LNCaP clone FGC (cell line): Measurements from ENCODE around the gene MATCAP1.

Experiments used
- DNase-seq: peaks from one replicate; pipeline ENCODE4 v3.0.0-alpha.2; 2011; ENCODE audit warnings: low read depth
- H3K4me3 ChIP-seq: 2 replicates; pipeline ENCODE4 v1.5.1; 2011; ENCODE audit warnings: mild to moderate bottlenecking, low read depth, low read length, control low read depth
- TF ChIP-seq, protein P1 (sequence below): IDR thresholded peaks from 2 replicates; pipeline ENCODE4 v1.5.1; 2012; ENCODE audit warnings: mild to moderate bottlenecking; ENCODE audit not compliant: control insufficient read depth, insufficient read depth; ENCODE audit errors: extremely low read depth

MATCAP1 gene

DNA sequence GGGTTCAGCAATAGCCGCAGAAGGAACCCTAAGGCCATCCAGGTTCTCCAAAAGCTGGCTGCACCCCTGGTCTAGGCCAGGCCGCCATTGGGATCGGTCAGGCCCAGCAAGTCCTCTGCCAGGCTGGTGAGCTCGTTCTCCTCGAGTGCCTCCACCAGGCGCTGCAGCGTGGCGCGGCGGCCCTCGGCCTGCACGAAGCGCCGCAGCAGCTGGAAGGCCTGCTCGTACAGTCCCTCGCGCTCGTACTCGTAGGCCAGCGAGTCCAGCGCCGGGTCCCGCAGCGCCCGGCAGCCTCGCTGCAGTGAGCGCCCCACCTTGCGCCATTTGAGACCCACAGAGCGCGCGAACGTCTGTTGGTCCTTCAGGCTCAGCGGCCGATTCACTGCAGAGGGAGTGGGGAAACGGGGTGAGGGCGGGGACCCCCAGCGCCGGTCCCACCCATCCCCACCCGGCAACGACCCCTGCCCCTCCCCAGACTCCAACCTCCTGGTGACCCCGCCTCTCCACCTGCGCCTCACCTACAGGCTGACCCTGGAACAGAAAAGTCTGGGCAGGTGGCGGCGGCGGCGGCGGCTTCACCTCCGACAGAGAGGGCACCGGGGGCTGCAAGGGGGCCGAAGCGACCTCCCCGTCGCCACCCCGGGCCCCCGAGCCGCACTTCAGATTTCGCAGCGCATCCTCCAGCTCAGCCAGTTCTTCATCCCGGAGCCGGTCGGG is 29.0 kb downstream of the MATCAP1 start:
- no peak for DNase-seq
- TF ChIP-seq, protein P1, sequence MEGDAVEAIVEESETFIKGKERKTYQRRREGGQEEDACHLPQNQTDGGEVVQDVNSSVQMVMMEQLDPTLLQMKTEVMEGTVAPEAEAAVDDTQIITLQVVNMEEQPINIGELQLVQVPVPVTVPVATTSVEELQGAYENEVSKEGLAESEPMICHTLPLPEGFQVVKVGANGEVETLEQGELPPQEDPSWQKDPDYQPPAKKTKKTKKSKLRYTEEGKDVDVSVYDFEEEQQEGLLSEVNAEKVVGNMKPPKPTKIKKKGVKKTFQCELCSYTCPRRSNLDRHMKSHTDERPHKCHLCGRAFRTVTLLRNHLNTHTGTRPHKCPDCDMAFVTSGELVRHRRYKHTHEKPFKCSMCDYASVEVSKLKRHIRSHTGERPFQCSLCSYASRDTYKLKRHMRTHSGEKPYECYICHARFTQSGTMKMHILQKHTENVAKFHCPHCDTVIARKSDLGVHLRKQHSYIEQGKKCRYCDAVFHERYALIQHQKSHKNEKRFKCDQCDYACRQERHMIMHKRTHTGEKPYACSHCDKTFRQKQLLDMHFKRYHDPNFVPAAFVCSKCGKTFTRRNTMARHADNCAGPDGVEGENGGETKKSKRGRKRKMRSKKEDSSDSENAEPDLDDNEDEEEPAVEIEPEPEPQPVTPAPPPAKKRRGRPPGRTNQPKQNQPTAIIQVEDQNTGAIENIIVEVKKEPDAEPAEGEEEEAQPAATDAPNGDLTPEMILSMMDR: no peak
- H3K4me3 ChIP-seq: peak overlapping the region; percentile 32

DNA sequence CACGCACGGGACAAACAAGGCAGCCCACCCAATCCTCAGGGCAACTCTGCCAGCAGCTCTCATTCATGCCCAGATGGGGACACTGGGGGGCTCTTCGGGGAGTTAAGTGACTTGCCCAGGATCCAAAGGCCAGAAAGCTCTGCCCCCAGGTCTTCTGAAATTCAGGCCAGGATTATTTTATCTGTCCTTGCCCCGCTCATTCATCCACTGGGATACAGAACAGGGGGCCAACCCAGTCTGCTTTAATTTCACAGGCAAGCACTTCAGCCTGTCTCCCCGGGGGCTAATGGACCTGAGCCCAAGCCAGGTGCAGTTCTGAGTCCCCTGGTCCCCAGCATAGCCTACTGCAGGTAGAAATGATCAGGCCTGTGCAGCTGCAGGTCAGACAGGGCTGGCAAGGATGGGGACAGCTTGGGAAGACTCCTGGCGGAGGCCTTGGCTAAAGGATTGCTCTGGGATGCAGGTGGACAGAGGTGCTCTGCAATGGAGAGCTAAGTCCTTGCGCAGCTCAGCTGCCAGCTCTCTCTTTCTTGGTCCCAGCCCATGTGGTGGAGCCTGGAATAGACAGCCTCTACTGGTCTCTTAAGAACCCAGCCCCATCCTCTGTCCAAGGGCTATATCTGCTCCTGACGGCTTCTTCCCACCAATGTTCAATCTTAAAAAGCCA is 32.2 kb downstream of the MATCAP1 start:
- TF ChIP-seq, protein P1: no peak
- H3K4me3 ChIP-seq: no peak overlapping the region
- DNase-seq: no peak

DNA sequence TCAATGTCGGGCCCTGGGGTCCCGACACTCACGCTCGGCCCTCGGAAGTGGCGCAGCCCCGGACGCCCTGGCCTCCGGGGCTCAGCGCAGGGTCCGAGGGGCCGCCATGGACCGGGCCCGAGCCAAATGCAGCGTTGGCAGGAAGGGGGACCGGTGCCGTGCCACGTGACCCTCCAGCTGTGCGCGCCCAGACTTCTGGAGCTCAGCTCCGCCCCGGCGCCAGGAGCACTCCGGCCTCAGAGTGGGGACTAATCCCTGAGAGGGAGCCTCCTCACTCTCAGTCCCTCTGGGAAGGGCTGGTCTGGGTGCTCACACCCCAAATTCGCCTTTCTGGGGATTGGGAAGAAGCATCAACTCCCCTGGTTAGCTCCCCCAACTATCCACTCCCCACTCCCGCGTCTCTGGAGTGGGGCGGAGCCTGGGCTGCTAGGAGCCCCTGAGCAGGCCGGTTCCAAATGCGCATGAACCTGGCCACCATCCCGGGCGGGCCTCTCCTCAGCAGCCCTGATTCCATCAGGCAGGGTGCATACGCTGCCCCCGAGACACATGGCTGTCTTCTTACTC is 32.8 kb downstream of the MATCAP1 start, which contains the start of gene B3GNT9:
TSS of gene B3GNT9 (minus strand) at position 166 of the 564 bp plus-strand sequence. CDS start 513 bp downstream, outside the sequence.
- H3K4me3 ChIP-seq: no peak within 1 kb of the TSS

DNA sequence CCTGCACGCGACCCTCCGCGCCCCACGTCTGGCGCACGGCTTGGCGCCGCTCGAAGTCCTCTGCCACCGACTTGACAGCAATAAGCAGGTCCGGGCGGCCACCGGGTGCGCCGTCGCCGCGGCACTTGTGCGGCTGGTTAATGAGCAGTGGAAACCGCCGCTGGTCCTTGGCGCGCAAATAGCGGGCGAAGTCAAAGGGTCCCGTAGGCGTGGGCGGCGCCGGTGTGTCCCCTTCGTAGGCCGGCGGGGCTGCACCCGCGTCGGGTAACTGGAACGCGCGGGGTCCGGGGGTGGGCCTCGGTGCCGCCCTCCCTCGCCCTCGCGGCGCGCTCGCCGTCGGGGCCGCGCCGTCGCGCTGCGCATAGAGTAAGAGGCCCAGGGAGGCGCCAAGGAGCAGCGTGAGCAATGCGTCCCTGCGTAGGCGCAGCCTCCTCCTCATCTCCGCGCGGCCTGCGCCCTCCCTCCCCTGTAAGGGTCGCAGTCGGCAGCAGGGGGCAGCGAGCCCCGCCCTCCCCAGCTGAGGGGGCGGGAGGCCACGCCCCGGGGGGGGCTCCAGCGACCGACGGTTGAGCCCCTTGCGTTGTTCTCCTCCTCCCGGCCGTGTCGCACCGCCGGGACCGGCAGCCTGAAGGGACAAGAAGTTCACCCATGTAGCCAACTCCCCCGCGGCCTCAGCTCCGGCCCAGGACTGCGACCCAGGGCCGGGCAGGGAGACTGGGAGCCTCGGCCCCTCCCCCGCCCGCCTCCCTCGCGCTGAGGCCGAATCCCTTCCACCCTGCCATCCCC is 33.5 kb downstream of the MATCAP1 start:
- TF ChIP-seq, protein P1: no peak
- DNase-seq: no peak
- H3K4me3 ChIP-seq: no peak overlapping the region

More for the DNA sequence above, 32.8 kb downstream of the MATCAP1 start, which contains the start of gene B3GNT9:
- TF ChIP-seq, protein P1: no peak
- DNase-seq: no peak

DNA sequence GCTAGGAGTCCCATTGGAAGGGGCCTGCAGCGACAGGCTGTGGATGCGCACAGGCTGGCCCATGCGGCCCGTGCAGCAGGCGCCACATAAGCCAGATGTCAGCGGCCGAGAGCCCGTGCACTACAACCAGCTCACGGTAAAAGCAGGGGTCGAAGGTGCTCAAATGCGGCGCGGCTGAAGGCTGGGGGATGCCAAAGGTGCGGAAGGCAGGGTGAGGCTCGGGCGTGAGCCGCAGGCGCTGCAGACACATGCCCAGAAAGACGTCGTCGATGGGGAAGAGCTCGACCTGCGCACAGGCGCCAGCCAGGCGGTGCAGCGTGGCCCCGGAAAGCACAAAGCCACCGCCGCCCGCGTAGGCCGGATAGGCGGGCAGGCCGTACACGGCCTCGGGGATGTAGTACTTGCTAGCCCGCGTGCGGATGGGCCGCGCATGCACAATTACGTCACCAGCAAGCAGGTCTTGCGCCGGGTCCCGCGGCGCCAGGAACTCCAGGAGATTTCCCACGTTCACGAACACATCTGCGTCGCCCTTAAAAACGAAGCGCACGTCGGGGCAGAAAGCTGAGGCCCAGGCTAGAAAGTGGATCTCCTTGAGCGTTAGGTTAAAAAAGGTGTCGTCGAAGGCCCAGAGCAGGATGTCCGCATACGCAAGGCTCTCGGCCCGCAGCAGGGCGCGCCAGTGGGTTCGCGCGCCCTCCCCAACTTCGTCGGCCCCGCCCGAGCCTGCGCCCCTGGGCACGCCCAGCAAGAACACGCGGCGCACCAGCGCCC is 34.3 kb downstream of the MATCAP1 start:
- TF ChIP-seq, protein P1: no peak
- no peak for DNase-seq
- no peak overlapping the region for H3K4me3 ChIP-seq

DNA sequence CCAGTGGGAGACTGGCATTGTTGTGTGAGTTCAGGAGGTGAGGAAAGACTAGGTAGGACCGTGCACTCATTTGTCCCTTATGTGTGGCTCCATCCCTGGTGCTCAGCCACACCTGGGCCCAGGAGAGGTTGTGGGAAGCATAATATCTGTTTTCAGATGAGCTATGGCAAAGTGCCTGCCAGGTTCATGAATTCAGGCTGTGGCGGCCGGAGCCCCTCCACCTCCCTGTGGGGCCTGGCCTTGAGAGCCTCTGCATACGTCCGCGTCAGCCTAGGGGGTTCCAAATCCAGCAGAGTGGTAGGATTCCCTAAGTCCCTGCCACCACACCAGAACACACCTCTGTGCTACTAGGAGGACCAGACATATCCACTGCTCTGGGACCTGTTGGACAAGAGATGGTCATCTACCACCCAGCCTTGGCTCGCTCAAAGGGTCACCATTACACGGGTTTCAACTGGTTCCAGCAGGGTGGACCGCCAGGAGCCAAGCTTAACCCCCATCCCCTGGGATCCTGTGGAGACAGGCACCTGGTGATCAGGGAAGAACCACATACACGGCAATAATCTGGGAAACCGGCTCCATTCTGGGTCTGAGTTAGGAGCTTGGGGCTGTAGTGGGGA is 35.0 kb downstream of the MATCAP1 start:
- DNase-seq: no peak
- TF ChIP-seq, protein P1: no peak
- no peak overlapping the region for H3K4me3 ChIP-seq
